GM13977 (cell line): ENCODE data around the gene ARL11.

ENCODE experiments used
- DNase-seq: peaks from one replicate; pipeline ENCODE4 v3.0.0; 2012; ENCODE audit warnings: low spot score
- CTCF ChIP-seq: IDR thresholded peaks from 2 replicates; pipeline ENCODE4 v1.5.1; 2012; ENCODE audit warnings: mild to moderate bottlenecking, control low read depth; ENCODE audit not compliant: insufficient read depth; ENCODE audit errors: extremely low read depth, missing control alignments
- in situ Hi-C: fragments of 300-500 bp; cut with MboI; formaldehyde crosslinking; loops from one replicate; pipeline ENCODE4 v1.12.0; 2022; ENCODE audit warnings: low sequenced_read_pairs, low pct_unique_long_range_greater_than_20kb, mixed read lengths, inconsistent platforms; ENCODE audit not compliant: unreplicated experiment

Gene ARL11

GRCh38 chr13:49615836-49616675 lies 12.3 kb upstream of the ARL11 start:
- in situ Hi-C loops, result loop anchor here (10.0 kb wide), 1 partner anchor 311 kb away; no protein-coding TSS in a partner anchor

GRCh38 chr13:49616676-49617065 lies 11.6 kb upstream of the ARL11 start:
- in situ Hi-C loops, result loop anchor here (10.0 kb wide), 1 partner anchor 312 kb away; no protein-coding TSS in a partner anchor
- no peak for TF ChIP-seq CTCF

More at GRCh38 chr13:49615836-49616675, 12.3 kb upstream of the ARL11 start:
- DNase-seq, result no peak
- TF ChIP-seq CTCF, result no peak

GRCh38 chr13:49620170-49620621 lies 8.1 kb upstream of the ARL11 start:
- TF ChIP-seq CTCF, result no peak
- in situ Hi-C loops, result no loop called here

More at GRCh38 chr13:49616676-49617065, 11.6 kb upstream of the ARL11 start:
- no peak for DNase-seq

GRCh38 chr13:49622174-49622946 lies 5.9 kb upstream of the ARL11 start:
- TF ChIP-seq CTCF, result no peak
- no peak for DNase-seq
- in situ Hi-C loops, result no loop called here

More at GRCh38 chr13:49620170-49620621, 8.1 kb upstream of the ARL11 start:
- DNase-seq, result peak; percentile 69

- in situ Hi-C loops, result no loop called here
- no peak for TF ChIP-seq CTCF
- DNase-seq, result no peak
Observed at GRCh38 chr13:49624229-49624628, 4.1 kb upstream of the ARL11 start.

- TF ChIP-seq CTCF, result no peak
Observed at GRCh38 chr13:49625392-49626079, 2.8 kb upstream of the ARL11 start.

More at GRCh38 chr13:49625392-49626079, 2.8 kb upstream of the ARL11 start:
- in situ Hi-C loops, result no loop called here
- DNase-seq, result no peak
